ENCODE data around the gene LMBR1. TPM values are rescaled to one million over a fixed set of nuclear protein-coding genes. Genes with fewer than 3 reads are reported as not detected.
"Not testable (repeated sequence)": the region's sequence is repeated elsewhere in the genome, so short reads cannot be mapped to it uniquely, and the experiment has no call there.

LMBR1 gene
- total and polyA plus RNA-seq, 2 donors (not counting 1 experiment from before 2014, with no cell fraction given): 19.7 to 85.2 TPM

GRCh38 chr7:156811706-156812105, 81.3 kb downstream of the LMBR1 start:
- H3K9ac ChIP-seq (ENCODE audit: low read length): no peak overlapping the region
- Mint-ChIP-seq H3K27ac (no peak overlapping the region), H3K27me3 (no peaks in the 10 kb centered on the region), H3K9me3 (ENCODE audit: insufficient read depth) (no peaks in the 10 kb centered on the region), H3K4me1 (no peaks in the 10 kb centered on the region), H3K4me3 (no peak overlapping the region)
- CTCF ChIA-PET: no interaction called here
- DNase-seq (no peak), ATAC-seq (ENCODE audit: low read depth) (no peak)
- H4K20me1 ChIP-seq (ENCODE audit: control insufficient read depth, insufficient read depth, low read length, poor library complexity, severe bottlenecking): no peaks in the 10 kb centered on the region
- 100% methylated on average over 1 of the region's 3 CpGs for WGBS (ENCODE audit: insufficient coverage)
- TF ChIP-seq CTCF (IDR thresholded peaks at IDR 0.05) (no peak), EZH2 (IDR thresholded peaks at IDR 0.05; ENCODE audit: borderline replicate concordance, insufficient read depth, low read depth, low read length, poor library complexity, severe bottlenecking) (no peak)
- H3K27ac ChIP-seq (ENCODE audit: low read length in 2 of 2): no peak overlapping the region
- H3K9me3 ChIP-seq (ENCODE audit: control extremely low read depth in 1 of 3, control insufficient read depth in 2 of 3, insufficient read depth in 1 of 3, low read length in 2 of 3): no peaks in the 10 kb centered on the region
- no peak overlapping the region for H2AFZ ChIP-seq (ENCODE audit: insufficient read depth, low read depth, low read length, poor library complexity, severe bottlenecking)
- H3K4me2 ChIP-seq (replicated peaks; ENCODE audit: low read depth, low read length, poor library complexity, severe bottlenecking): no peak overlapping the region
- no peaks in the 10 kb centered on the region for H3K4me1 ChIP-seq (ENCODE audit: control insufficient read depth in 2 of 2, insufficient read depth in 2 of 2, low read length in 2 of 2)
- no peaks in the 10 kb centered on the region for H3K27me3 ChIP-seq (replicated peaks in 1 of 4; ENCODE audit: control extremely low read depth in 1 of 4, control insufficient read depth in 3 of 4, insufficient read depth in 4 of 4, low read length in 3 of 4)
- intact Hi-C loops (cut with micrococcal nuclease): no loop called here
- no peak overlapping the region for H3K4me3 ChIP-seq (ENCODE audit: control extremely low read depth in 1 of 5, extremely low read depth in 1 of 5, insufficient read depth in 1 of 5, low read depth in 2 of 5, low read length in 4 of 5)
- POLR2A ChIA-PET: no interaction called here
- no peaks in the 10 kb centered on the region for H3K79me2 ChIP-seq (ENCODE audit: control insufficient read depth, insufficient read depth, low read length)
- peaks cover 5% of the 10 kb centered on the region in 2 experiments for H3K36me3 ChIP-seq (replicated peaks in 1 of 2; ENCODE audit: control extremely low read depth in 1 of 2, control insufficient read depth in 1 of 2, extremely low read depth in 1 of 2, insufficient read depth in 2 of 2, low read length in 1 of 2)

DNA sequence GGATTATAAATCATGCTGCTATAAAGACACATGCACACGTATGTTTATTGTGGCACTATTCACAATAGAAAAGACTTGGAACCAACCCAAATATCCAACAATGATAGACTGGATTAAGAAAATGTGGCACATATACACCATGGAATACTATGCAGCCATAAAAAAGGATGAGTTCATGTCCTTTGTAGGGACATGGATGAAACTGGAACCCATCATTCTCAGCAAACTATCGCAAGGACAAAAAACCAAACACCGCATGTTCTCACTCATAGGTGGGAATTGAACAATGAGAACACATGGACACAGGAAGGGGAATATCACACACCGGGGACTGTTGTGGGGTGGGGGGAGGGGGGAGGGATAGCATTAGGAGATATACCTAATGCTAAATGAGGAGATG, 89.3 kb downstream of the LMBR1 start:
- CTCF ChIA-PET; H2AFZ ChIP-seq (ENCODE audit: insufficient read depth, low read depth, low read length, poor library complexity, severe bottlenecking); POLR2A ChIA-PET: not testable (repeated sequence)

More for the DNA sequence above, 89.3 kb downstream of the LMBR1 start:
- DNase-seq; H3K27ac ChIP-seq (ENCODE audit: low read length in 2 of 2); H3K36me3 ChIP-seq (replicated peaks in 1 of 2; ENCODE audit: control extremely low read depth in 1 of 2, control insufficient read depth in 1 of 2, extremely low read depth in 1 of 2, insufficient read depth in 2 of 2, low read length in 1 of 2); H3K9me3 ChIP-seq (ENCODE audit: control extremely low read depth in 1 of 3, control insufficient read depth in 2 of 3, insufficient read depth in 1 of 3, low read length in 2 of 3); H4K20me1 ChIP-seq (ENCODE audit: control insufficient read depth, insufficient read depth, low read length, poor library complexity, severe bottlenecking); H3K9ac ChIP-seq (ENCODE audit: low read length); H3K27me3 Mint-ChIP-seq; H3K4me3 ChIP-seq (ENCODE audit: control extremely low read depth in 1 of 5, extremely low read depth in 1 of 5, insufficient read depth in 1 of 5, low read depth in 2 of 5, low read length in 4 of 5); H3K27ac Mint-ChIP-seq; H3K4me3 Mint-ChIP-seq; H3K4me1 Mint-ChIP-seq; H3K79me2 ChIP-seq (ENCODE audit: control insufficient read depth, insufficient read depth, low read length); H3K27me3 ChIP-seq (replicated peaks in 1 of 4; ENCODE audit: control extremely low read depth in 1 of 4, control insufficient read depth in 3 of 4, insufficient read depth in 4 of 4, low read length in 3 of 4); H3K4me1 ChIP-seq (ENCODE audit: control insufficient read depth in 2 of 2, insufficient read depth in 2 of 2, low read length in 2 of 2); H3K9me3 Mint-ChIP-seq (ENCODE audit: insufficient read depth); ATAC-seq (ENCODE audit: low read depth); H3K4me2 ChIP-seq (replicated peaks; ENCODE audit: low read depth, low read length, poor library complexity, severe bottlenecking); intact Hi-C loops (cut with micrococcal nuclease): not testable (repeated sequence)
- no CpG with 5 or more reads among the region's 4 CpGs for WGBS (ENCODE audit: insufficient coverage)
